AG09309 (cell line): ENCODE measurements around the gene CHID1.

Experiments
- DNase-seq: peaks from one replicate; pipeline ENCODE4 v3.0.0-alpha.2; 2010; ENCODE audit warnings: low read depth
- H3K4me3 ChIP-seq: 2 replicates; pipeline ENCODE4 v1.5.1; 2011; ENCODE audit warnings: mild to moderate bottlenecking, low read depth, low read length, moderate library complexity; ENCODE audit not compliant: control insufficient read depth
- TF ChIP-seq, protein P1 (sequence below): IDR thresholded peaks from 2 replicates; pipeline ENCODE4 v1.5.1; 2011; ENCODE audit warnings: mild to moderate bottlenecking, low read depth, low read length, inconsistent platforms; ENCODE audit not compliant: insufficient read depth, control insufficient read depth; ENCODE audit errors: missing control alignments

Gene CHID1

DNA sequence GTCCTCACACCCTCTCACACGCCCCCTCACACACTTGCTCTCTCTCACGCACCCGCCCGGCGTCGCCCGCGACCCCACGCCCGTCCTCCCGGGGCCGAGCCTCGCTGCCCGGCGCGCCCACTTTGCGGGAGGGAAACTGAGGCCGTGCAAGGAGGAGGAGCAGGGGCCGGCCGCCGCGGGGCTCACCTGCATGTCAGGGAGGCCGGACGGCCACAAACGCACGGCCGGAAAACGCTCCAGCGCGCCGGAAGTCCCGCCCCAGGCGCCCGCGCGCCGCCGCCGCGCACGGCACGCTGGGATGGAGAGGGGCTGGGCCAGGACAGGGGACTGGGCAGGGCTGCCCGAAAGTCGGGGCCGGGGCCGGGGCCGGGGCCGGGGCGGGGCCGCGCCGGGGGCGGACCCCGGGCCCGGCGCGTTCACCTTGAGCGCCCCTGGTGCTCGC, at the start of gene CHID1:
Gene CHID1, minus strand, starts transcription at position 222 of the 442 bp plus-strand sequence. CDS start 5,994 bp downstream, outside the sequence.
- DNase-seq: no peak
- H3K4me3 ChIP-seq: peak within 1 kb of the TSS; percentile 96
- TF ChIP-seq, protein P1, sequence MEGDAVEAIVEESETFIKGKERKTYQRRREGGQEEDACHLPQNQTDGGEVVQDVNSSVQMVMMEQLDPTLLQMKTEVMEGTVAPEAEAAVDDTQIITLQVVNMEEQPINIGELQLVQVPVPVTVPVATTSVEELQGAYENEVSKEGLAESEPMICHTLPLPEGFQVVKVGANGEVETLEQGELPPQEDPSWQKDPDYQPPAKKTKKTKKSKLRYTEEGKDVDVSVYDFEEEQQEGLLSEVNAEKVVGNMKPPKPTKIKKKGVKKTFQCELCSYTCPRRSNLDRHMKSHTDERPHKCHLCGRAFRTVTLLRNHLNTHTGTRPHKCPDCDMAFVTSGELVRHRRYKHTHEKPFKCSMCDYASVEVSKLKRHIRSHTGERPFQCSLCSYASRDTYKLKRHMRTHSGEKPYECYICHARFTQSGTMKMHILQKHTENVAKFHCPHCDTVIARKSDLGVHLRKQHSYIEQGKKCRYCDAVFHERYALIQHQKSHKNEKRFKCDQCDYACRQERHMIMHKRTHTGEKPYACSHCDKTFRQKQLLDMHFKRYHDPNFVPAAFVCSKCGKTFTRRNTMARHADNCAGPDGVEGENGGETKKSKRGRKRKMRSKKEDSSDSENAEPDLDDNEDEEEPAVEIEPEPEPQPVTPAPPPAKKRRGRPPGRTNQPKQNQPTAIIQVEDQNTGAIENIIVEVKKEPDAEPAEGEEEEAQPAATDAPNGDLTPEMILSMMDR: no peak

DNA sequence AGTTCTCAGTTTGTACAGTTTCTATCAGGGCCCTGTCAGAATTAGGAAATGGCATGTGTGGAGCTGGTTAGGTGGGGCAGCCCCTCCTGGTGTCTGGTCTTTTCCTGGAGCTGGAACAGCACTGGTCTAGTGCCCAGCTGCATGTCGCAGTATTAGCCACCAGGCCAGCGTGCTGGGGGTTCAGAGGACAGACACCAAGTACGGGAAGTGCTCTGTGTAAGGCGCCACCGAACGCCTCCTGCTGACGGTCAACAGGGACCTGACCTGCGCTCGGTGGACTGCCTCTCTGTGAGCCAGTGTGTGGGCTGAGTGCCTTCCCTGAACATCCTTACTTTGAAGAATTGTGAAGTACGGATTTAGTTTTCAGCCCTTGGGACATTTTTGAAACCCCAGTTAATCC, 49.0 kb upstream of the CHID1 start:
- TF ChIP-seq, protein P1: no peak
- DNase-seq: no peak
- no peak overlapping the region for H3K4me3 ChIP-seq

DNA sequence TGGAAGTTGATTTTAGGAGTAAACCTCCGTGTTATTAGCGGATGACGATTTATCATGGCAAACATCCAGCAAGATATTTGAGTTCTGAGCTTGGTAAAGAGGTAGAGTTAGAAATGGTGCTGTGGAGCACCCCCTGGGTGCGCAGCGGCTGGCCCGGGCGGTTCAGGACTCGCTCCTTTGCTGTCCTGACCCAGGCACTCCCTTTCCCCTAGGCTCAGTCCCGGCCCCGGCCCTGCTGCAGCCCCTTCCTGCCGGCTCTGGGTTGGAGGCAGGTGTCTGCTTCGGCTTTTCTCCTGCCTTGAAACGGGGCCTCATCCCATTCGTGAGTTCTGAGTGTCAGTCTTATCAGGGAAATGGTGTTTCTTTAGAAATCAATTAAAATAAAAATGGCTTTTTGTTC, 48.4 kb upstream of the CHID1 start:
- TF ChIP-seq, protein P1: no peak
- no peak overlapping the region for H3K4me3 ChIP-seq
- DNase-seq: no peak

DNA sequence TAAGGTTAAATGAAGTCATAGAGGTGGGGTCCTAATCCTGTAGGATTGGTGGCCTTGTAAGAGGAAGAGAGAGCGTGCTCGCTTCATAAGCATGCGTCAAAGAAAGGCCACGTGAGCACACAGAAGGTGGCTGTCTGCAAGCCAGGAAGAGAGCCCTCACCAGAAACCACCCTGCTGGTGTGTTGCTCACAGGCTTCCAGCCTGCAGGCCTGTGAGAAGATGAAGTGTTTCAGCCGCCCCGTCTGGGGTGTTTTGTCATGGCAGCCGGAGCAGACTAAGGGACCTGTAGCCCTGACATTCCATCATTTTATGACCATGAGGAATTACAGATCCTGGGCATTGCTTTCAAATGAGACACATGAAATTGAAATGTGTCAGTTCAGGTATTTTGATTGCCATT, 47.5 kb upstream of the CHID1 start:
- TF ChIP-seq, protein P1: no peak
- DNase-seq: no peak
- H3K4me3 ChIP-seq: no peak overlapping the region

DNA sequence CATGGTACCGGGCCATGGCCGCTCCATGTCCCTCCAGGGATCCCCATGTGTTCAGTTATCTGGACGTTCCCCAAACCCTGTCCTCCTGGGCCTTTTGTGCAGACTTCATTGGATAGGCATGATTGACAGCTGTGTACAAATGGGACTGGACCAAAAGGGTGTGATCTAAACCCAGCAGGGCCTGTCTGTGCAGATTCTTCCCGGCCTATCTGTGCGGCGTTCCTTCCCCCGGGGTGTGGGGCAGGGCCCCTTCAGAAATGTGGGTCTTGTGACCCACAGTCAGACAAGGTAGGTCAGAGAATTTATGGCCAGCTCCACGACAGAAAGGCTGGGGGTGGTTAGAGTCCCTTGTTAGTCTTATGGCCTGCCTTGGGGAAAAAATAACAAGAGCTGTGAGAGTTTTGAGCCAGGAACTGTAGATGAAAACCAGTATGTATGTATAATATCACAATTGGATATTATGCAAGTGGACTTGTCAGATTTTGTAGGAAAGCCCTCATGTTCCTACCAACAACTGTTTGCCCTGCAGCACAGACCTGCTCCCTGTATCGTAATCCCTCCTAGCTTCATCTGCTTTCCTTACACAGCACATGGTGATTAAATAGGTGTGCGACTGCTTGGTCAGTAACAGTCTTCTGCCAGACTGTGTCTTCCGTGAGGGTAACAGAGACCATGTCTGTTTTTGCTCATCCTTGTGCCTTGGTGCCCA, 46.8 kb upstream of the CHID1 start:
- TF ChIP-seq, protein P1: no peak
- H3K4me3 ChIP-seq: no peak overlapping the region
- no peak for DNase-seq

DNA sequence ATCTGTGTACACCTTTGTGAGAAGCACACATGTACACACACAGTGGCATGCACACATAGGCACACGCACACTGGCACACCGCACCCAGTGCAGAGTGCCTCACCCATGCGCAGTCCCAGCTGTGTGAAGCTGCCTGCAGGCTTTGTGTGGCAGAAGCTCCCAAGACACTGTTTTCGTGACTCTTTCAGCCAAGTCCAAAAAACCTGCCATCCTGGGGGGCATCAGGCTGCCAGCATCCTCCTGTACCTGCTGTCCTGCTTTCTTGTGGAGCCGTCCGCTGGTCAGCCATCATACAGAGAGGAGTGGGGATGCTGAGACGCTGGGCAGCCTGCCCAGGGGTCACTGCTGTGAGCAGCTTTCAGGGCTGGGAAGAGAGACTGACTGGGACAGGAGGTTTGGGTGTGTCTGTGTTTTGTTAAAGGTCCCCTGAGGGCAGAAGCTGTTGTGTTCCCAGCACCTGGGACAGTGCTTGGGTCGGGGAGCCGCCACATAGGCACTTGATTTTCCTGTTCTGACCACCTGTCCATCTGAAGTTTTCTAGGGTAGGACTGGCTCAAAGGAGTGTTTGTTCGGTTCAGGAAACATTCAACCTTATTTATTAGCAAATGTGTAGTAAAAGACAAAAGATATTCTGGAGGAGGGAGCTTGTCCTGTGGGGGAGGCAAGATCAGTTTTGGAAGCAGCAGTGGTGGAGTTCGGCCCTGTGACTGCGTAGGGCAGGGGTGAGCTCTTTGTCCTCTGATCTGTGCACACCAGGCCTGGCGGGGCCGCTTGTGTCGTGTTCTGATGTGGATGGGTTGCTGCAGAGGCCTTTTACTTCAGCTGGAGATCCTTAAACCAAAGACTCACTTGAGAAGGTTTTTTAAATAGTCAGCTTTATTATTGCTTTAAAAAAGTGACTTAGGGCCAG, 44.8 kb upstream of the CHID1 start:
- TF ChIP-seq, protein P1: no peak
- no peak overlapping the region for H3K4me3 ChIP-seq
- no peak for DNase-seq
